K562 (cell line): Measurements from ENCODE around the gene GHR. TPM values are rescaled to one million over a fixed set of nuclear protein-coding genes. Genes with fewer than 3 reads are reported as not detected.

Source experiments
- KLF10 ChIP-seq: fragments of 250-450 bp; sonication (Bioruptor Pico); IDR thresholded peaks from 2 replicates; pipeline ENCODE4 v1.6.1; 2021; ENCODE audit warnings: matching md5 sums
- REST ChIP-seq, 2 experiments: fragments of 450-650 bp; formaldehyde crosslinking in 1 of 2; IDR thresholded peaks; 2 replicates each; pipeline versions ENCODE4 v1.4.0 to v1.6.1; 2014 to 2020; ENCODE audit warnings: mild to moderate bottlenecking in 2 of 2, borderline replicate concordance in 1 of 2, low read depth in 1 of 2
- ZBTB43 ChIP-seq: sonication (generic); formaldehyde crosslinking; IDR thresholded peaks from 2 replicates; pipeline ENCODE4 v1.8.0; 2023; ENCODE audit warnings: mild to moderate bottlenecking, missing genetic modification reagents
- polyA plus RNA-seq, 8 experiments: library from polyadenylated mRNA; depleted of rRNA in 4 of 8; stranded (reverse) in 5 of 8; unstranded in 3 of 8; fragments of >200 nt; fragmentation: Nextera tagmentation in 2 of 8; fragmentation: Illumina TruSeq in 1 of 8; extraction: Ambion mirVana in 2 of 8; extraction: Trizol in 1 of 8; gene quantifications; 2 replicates each; pipeline versions ENCODE4 v1.2.1 to v1.2.3, GENCODE V29; 2011 to 2014; ENCODE audit warnings: inconsistent platforms in 1 of 8, missing spikeins in 1 of 8
- total RNA-seq, 7 experiments: library from RNA; depleted of rRNA in 6 of 7; stranded (reverse); fragments of >200 nt in 6 of 7; fragmentation: Illumina TruSeq in 2 of 7; extraction: Trizol in 2 of 7; gene quantifications; 2 replicates each; pipeline versions ENCODE4 v1.2.1 to v1.2.3, GENCODE V29; 2011 to 2021; ENCODE audit warnings: low replicate concordance in 1 of 7

Gene GHR
- total and polyA plus RNA-seq, 9 of the 15 experiments (the other 6 are each of a cell fraction or from before 2014, with no cell fraction given) = 0.01 to 0.13 (median 0.07) TPM; not detected in 5

- no peak for TF ChIP-seq REST (IDR thresholded peaks at IDR 0.05; ENCODE audit: borderline replicate concordance)
- no peak for TF ChIP-seq REST (CRISPR knock-in tag; IDR thresholded peaks at IDR 0.05; ENCODE audit: low read depth)
- no peak for TF ChIP-seq KLF10 (CRISPR knock-in tag)
- TF ChIP-seq ZBTB43 = no peak
These were observed 45.7 kb upstream of the GHR start (continued) for GRCh38 chr5:42377496-42377895.
